ENCODE measurements around the gene PPFIA2. TPM values are rescaled to one million over a fixed set of nuclear protein-coding genes. Genes with fewer than 3 reads are reported as not detected.
"Not testable (repeated sequence)": the region's sequence is repeated elsewhere in the genome, so short reads cannot be mapped to it uniquely, and the experiment has no call there.

The PPFIA2 gene
- total and polyA plus RNA-seq, 5 donors, result 0.62 to 3.0 (median 0.89) TPM

DNA sequence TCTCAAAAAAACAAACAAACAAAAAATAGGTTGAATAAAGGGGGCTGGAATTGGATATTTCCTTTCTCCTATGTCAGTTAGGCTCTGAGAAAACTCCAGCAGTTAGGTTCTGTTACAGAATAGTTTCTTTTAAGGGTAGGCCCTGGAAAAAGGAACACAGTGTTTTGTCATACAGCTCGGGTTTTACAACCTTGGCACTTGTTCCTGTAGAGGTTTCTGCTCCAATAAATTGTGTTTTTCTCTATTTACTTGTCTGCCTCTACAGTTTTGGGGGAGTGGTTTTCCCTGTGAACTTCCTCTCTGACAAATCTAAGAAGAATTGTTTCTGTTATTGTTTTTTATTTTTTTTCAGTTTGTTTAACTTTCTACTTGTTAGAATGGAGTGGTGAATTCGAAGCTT is 513.7 kb downstream of the PPFIA2 start:
- DNase-seq (no peak), ATAC-seq (no peak)
- WGBS, result 42% methylated on average over 2 of the region's 2 CpGs
- no peak overlapping the region for H3K4me3 ChIP-seq (ENCODE audit: low read length)
- no peak overlapping the region for H3K27ac ChIP-seq (ENCODE audit: low read length)
- no peaks in the 10 kb centered on the region for H3K4me1 ChIP-seq (ENCODE audit: control insufficient read depth, insufficient read depth, low read length)
- intact Hi-C loops (cut with DNase I), result no loop called here
- no peaks in the 10 kb centered on the region for H3K9me3 ChIP-seq (ENCODE audit: control insufficient read depth, low read length)
- H3K27me3 ChIP-seq (ENCODE audit: control insufficient read depth, insufficient read depth), result no peaks in the 10 kb centered on the region

DNA sequence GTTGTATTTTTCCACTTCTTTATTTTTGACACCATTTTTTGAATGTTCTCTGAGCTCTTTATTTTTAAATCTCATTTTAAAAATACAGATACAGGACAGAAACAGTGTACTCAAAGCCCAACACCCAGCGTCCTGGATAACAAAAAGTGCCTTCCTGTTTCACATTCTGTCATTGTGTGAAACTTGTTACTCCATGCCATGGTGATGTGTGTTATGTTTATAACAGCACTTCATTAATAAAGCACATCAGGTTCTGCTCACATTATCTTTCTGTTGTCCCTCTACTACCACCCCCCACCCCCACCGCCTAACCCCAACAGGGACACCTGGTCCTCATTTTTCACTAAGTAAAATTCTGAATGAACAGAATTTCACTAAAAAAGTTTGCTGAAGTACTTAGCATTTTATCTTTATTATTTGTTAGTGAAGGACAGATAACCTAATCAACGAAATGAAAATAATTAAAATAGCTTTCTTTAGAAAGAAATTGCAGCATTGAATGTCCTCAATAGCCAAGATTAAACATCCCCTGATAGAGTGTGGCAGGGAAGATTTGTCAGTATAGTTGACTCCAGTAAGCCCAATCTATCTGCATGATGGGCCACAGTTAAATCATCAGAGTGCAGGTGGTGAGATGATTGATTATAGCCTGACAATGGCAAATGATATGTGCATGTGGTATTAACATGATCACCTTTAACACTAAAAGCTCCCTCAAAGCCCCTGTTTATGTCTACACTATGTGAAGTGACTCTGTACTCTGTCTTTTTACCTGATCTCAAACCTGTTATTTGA is 527.4 kb downstream of the PPFIA2 start:
- ATAC-seq (peak; percentile 56 to 88), DNase-seq (peak in 1 of 3 donors; percentile 30)
- H3K9me3 ChIP-seq (ENCODE audit: control insufficient read depth, low read length), result no peaks in the 10 kb centered on the region
- intact Hi-C loops (cut with DNase I), result no loop called here
- H3K4me3 ChIP-seq (ENCODE audit: low read length), result no peak overlapping the region
- no peaks in the 10 kb centered on the region for H3K27me3 ChIP-seq (ENCODE audit: control insufficient read depth, insufficient read depth)
- no peak overlapping the region for H3K27ac ChIP-seq (ENCODE audit: low read length)
- no peaks in the 10 kb centered on the region for H3K4me1 ChIP-seq (ENCODE audit: control insufficient read depth, insufficient read depth, low read length)
- 53% methylated on average over 3 of the region's 3 CpGs for WGBS

DNA sequence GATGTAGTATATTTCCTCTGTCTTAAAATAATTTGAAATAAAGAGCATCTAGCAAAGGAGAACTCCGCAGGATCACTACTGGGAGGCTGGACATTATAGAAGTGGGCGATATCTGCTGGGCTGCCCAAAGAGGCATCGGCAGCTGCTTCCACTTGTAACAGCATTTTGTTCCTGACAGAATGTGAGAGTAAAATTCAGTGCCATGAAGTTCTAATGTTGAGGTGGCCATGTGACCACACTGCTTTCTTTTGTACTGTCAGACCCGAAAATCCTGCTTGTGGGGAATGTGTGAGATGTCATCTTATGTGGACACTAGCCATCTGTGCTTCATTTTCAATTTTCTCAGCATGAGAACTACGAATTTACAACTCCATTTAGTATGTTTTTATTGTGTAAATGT is 529.4 kb downstream of the PPFIA2 start:
- 63% methylated on average over 5 of the region's 5 CpGs for WGBS
- Histone ChIP-seq H3K4me1 (ENCODE audit: control insufficient read depth, insufficient read depth, low read length) (no peaks in the 10 kb centered on the region), H3K27ac (ENCODE audit: low read length) (no peak overlapping the region), H3K27me3 (ENCODE audit: control insufficient read depth, insufficient read depth) (no peaks in the 10 kb centered on the region), H3K4me3 (ENCODE audit: low read length) (no peak overlapping the region), H3K9me3 (ENCODE audit: control insufficient read depth, low read length) (no peaks in the 10 kb centered on the region)
- intact Hi-C loops (cut with DNase I), result no loop called here
- ATAC-seq, result no peak
- DNase-seq, result no peak

DNA sequence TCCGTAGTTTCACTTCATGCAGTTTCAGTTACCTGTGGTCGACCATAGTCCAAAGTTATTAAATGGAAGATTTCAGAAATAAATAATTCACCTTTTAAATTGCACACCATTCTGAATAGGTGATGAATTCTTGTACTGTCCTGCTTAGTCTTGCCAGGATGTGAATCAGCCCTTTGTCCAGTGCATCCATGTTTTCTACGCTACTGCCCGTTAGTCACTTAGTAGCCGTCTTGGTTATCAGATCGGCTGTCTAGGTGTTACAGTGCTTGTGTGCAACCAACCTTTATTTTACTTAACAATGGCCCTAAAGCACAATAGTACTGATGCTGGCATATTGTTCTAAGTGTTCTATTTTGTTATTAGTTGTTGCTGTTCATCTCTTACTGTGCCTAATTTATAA is 534.5 kb downstream of the PPFIA2 start:
- intact Hi-C loops (cut with DNase I), result no loop called here
- no peak overlapping the region for H3K27ac ChIP-seq (ENCODE audit: low read length)
- H3K4me3 ChIP-seq (ENCODE audit: low read length), result no peak overlapping the region
- WGBS, result 92% methylated on average over 6 of the region's 6 CpGs
- no peaks in the 10 kb centered on the region for H3K9me3 ChIP-seq (ENCODE audit: control insufficient read depth, low read length)
- DNase-seq (no peak), ATAC-seq (no peak)
- H3K4me1 ChIP-seq (ENCODE audit: control insufficient read depth, insufficient read depth, low read length), result peaks cover 1% of the 10 kb centered on the region
- H3K27me3 ChIP-seq (ENCODE audit: control insufficient read depth, insufficient read depth), result no peaks in the 10 kb centered on the region

DNA sequence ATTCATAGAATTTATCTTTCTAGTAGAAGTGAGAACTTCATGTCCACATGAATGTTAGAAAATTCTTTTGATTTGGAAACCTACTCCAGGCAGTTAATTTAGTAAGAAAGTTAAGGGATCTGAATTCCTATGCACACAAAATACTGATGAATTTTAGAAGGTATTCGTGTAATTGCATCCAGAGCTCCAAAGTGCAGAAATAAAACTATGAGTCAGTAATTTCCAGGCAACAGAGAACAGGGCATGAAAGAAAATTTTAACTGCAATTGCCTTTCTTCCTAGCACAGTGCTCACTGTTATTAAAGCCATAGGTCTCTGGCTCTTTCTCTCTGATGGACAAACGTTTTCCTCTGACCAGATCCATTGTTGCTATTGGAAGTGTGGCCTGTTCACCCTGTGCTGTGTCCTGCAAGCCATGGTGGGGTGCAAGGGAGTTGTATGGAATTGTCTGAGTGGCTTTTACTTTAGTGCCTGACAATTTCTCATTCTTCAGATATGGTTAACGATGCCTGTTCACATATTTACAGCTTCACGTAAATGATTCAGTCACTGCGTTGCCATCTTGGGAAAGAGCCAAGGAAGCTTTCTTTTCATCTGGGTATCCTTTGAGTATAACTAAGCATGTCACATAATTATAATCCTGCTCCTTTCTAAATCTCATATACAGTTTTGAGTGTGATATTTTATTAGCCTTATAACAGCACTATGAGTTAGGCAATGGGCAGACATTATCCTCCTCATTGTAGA is 536.1 kb downstream of the PPFIA2 start:
- WGBS, result 60% methylated on average over 5 of the region's 5 CpGs
- peaks cover 1% of the 10 kb centered on the region for H3K4me1 ChIP-seq (ENCODE audit: control insufficient read depth, insufficient read depth, low read length)

DNA sequence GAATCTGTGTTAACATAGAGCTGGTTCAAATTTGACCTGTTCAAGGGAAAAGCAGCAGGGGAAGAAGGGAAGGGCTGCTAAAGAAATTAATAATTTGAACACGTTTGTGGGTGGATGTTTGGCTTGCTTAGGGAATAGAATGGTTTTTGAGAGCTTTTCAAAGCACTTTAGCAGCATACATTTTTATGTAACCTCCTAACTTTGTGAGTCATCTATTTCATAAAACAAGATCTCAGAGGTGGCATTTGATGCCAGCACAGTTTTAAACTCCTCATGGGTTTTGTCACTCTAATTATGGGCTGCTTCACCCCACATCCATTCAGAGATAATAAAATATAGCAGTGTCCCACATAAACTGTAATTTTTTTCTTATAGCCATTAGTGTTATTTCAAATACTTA is 537.5 kb downstream of the PPFIA2 start:
- 32% methylated on average over 1 of the region's 1 CpG for WGBS
- H3K9me3 ChIP-seq (ENCODE audit: control insufficient read depth, low read length), result no peaks in the 10 kb centered on the region

More for the DNA sequence above, 536.1 kb downstream of the PPFIA2 start:
- no peak for DNase-seq
- intact Hi-C loops (cut with DNase I), result no loop called here
- Histone ChIP-seq H3K4me3 (ENCODE audit: low read length) (no peak overlapping the region), H3K27ac (ENCODE audit: low read length) (no peak overlapping the region), H3K9me3 (ENCODE audit: control insufficient read depth, low read length) (no peaks in the 10 kb centered on the region), H3K27me3 (ENCODE audit: control insufficient read depth, insufficient read depth) (no peaks in the 10 kb centered on the region)
- ATAC-seq, result no peak

DNA sequence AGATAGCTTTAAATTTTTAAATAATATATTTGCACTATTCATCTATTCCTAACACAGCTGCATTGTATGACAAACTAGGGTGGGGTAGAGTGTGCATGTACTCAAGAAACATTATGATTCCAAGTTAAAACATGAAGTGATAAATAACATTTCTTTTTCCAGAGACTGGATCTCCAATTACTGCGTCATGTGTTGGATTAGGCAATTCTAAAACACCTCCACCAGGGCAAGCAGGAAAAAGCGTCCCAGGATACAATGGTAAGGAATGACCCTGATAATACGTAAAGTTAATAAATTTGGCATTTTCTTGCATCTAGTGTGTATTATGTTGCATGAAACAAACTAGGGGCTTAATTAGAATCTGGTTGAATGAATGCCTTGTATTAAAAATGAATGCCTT is 542.4 kb downstream of the PPFIA2 start:
- H3K4me3 ChIP-seq (ENCODE audit: low read length), result no peak overlapping the region
- 92% methylated on average over 3 of the region's 3 CpGs for WGBS
- H3K9me3 ChIP-seq (ENCODE audit: control insufficient read depth, low read length), result no peaks in the 10 kb centered on the region
- DNase-seq (no peak), ATAC-seq (no peak)
- no peaks in the 10 kb centered on the region for H3K4me1 ChIP-seq (ENCODE audit: control insufficient read depth, insufficient read depth, low read length)
- H3K27me3 ChIP-seq (ENCODE audit: control insufficient read depth, insufficient read depth), result no peaks in the 10 kb centered on the region
- intact Hi-C loops (cut with DNase I), result no loop called here
- H3K27ac ChIP-seq (ENCODE audit: low read length), result no peak overlapping the region

More for the DNA sequence above, 537.5 kb downstream of the PPFIA2 start:
- no peak for ATAC-seq
- no peaks in the 10 kb centered on the region for H3K27me3 ChIP-seq (ENCODE audit: control insufficient read depth, insufficient read depth)
- no peak overlapping the region for H3K27ac ChIP-seq (ENCODE audit: low read length)
- H3K4me1 ChIP-seq (ENCODE audit: control insufficient read depth, insufficient read depth, low read length), result peaks cover 1% of the 10 kb centered on the region
- no peak for DNase-seq
- H3K4me3 ChIP-seq (ENCODE audit: low read length), result no peak overlapping the region
- intact Hi-C loops (cut with DNase I), result no loop called here

DNA sequence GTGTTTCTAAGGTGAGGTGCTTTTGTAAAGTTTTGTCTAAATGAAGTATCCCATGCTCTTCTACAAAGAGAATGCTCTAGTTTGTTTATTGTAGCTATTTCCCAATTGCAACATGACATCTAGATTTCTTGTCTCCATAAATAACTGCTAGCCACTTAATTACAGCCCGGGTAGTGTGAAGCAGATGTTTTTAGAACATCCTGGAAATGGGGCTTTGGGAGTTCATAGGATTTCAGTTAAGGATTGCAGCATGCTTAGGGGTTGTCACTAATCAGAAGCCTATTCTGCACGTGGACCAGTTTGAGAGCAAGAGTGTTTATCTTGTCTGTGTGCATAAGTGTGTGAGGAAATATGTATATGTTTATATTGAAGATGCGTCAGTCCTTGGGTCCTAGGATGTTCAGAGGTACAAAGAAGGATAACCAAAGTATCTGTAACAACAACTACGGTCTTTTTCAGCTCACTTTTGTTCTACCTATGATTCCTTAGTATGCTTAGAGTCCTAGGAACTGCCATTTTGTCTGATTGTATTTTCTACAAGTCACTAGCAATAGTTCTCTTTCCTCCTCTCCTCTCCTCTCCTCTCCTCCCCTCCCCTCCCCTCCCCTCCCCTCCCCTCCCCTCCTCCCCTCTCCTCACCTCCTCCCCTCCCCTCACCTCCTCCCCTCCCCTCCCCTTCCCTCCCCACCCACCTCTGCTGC is 546.0 kb downstream of the PPFIA2 start:
- intact Hi-C loops (cut with DNase I), result no loop called here
- WGBS, result 68% methylated on average over 4 of the region's 4 CpGs

DNA sequence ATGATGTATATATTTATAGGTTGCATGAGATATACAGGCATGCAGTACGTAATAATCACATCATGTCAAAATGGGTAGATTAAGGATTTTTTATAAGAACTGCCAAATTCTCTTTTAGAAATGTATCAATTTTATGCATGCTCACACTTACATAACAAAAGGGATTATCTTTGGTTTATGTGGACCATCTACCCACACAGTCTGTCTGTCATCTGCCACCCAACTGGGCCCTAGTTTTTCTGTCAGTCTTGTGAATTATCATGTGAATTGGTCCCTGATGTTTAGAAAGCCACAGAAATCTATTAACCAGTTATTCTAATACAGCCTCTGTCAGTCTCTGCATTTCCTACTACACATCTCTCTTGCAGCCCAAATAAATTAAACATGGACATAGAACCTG is 547.8 kb downstream of the PPFIA2 start:
- Histone ChIP-seq H3K4me1 (ENCODE audit: control insufficient read depth, insufficient read depth, low read length) (no peaks in the 10 kb centered on the region), H3K27me3 (ENCODE audit: control insufficient read depth, insufficient read depth) (no peaks in the 10 kb centered on the region), H3K9me3 (ENCODE audit: control insufficient read depth, low read length) (no peaks in the 10 kb centered on the region), H3K4me3 (ENCODE audit: low read length) (no peak overlapping the region), H3K27ac (ENCODE audit: low read length) (no peak overlapping the region)
- WGBS, result 96% methylated on average over 1 of the region's 1 CpG
- DNase-seq, result no peak
- no peak for ATAC-seq
- intact Hi-C loops (cut with DNase I), result no loop called here

More for the DNA sequence above, 546.0 kb downstream of the PPFIA2 start:
- no peak overlapping the region for H3K27ac ChIP-seq (ENCODE audit: low read length)
- no peak for DNase-seq
- no peak overlapping the region for H3K4me3 ChIP-seq (ENCODE audit: low read length)
- no peaks in the 10 kb centered on the region for H3K9me3 ChIP-seq (ENCODE audit: control insufficient read depth, low read length)
- H3K4me1 ChIP-seq (ENCODE audit: control insufficient read depth, insufficient read depth, low read length), result no peaks in the 10 kb centered on the region
- no peaks in the 10 kb centered on the region for H3K27me3 ChIP-seq (ENCODE audit: control insufficient read depth, insufficient read depth)
- ATAC-seq, result no peak

DNA sequence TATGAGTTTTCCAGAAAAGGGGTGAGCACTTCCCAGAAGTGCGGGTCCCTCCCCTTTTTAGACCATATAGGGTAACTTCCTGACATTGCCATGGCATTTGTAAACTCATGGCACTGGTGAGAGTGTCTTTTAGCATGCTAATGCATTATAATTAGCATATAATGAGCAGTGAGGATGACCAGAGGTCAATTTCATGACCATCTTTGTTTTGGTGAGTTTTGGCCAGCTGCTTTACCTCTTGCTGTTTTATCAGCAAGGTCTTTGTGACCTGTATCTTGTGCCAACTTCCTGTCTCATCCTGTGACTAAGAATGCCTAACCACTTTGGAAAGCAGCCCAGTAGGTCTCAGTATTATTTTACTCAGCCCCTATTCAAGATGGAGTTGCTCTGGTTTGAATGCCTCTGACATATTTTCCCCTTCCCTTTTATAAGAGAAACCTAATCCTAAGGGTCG is 549.4 kb downstream of the PPFIA2 start:
- intact Hi-C loops (cut with DNase I); H3K27me3 ChIP-seq (ENCODE audit: control insufficient read depth, insufficient read depth): not testable (repeated sequence)
- 73% methylated on average over 2 of the region's 2 CpGs for WGBS

DNA sequence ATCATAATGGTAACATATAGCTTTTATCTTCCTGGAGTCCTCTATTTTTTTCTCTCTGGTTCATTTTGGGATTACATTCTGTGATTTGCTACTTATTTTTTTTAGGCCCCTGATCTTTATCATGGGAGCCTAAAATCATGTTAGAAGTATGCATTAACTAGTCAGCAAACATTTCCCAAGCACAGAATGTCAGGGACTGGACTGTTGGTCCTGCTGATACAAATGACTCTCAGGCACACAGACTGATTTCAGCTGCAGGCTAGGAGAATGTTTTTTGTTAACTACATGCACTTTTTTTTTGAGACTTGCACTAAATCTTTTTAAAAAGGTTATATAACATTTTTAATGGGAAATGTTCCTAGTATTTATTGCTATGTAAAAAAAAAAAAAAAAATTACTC is 550.1 kb downstream of the PPFIA2 start:
- DNase-seq, result no peak
- Histone ChIP-seq H3K9me3 (ENCODE audit: control insufficient read depth, low read length) (no peaks in the 10 kb centered on the region), H3K4me3 (ENCODE audit: low read length) (no peak overlapping the region), H3K27me3 (ENCODE audit: control insufficient read depth, insufficient read depth) (no peaks in the 10 kb centered on the region), H3K4me1 (ENCODE audit: control insufficient read depth, insufficient read depth, low read length) (no peaks in the 10 kb centered on the region), H3K27ac (ENCODE audit: low read length) (no peak overlapping the region)
- ATAC-seq, result no peak
- intact Hi-C loops (cut with DNase I), result no loop called here

More for the DNA sequence above, 549.4 kb downstream of the PPFIA2 start:
- not testable (repeated sequence) for H3K4me1 ChIP-seq (ENCODE audit: control insufficient read depth, insufficient read depth, low read length); H3K9me3 ChIP-seq (ENCODE audit: control insufficient read depth, low read length); H3K4me3 ChIP-seq (ENCODE audit: low read length); H3K27ac ChIP-seq (ENCODE audit: low read length); DNase-seq
- ATAC-seq, result peak; percentile 72 to 81
